Peyer's patch (tissue), 4 donors: Measurements from ENCODE around the gene ATRIP.

Source experiments
- CTCF ChIP-seq, 6 experiments: fragments of 450-650 bp in 4 of 6; fragments of 200-600 bp in 2 of 6; sonication (generic) in 1 of 6; IDR thresholded peaks; one replicate each; pipeline ENCODE4 v1.5.1; 2017 to 2019; ENCODE audit warnings: antibody characterized with exemption in 6 of 6, mild to moderate bottlenecking in 3 of 6, moderate library complexity in 1 of 6
- POLR2A ChIP-seq, 2 donors: fragments of 450-650 bp; IDR thresholded peaks; one replicate each; pipeline ENCODE4 v1.5.1; 2017; ENCODE audit warnings: antibody characterized with exemption in 2 of 2, mild to moderate bottlenecking in 2 of 2, moderate library complexity in 2 of 2

- TF ChIP-seq POLR2A (IDR thresholded peaks at IDR 0.05) (no peak), CTCF (IDR thresholded peaks at IDR 0.05) (no peak)
Observed at GRCh38 chr3:48430708-48431101, 15.8 kb upstream of the ATRIP start.
